GM23338 (cell line): ENCODE results near the gene IQGAP2. TPM values are rescaled to one million over a fixed set of nuclear protein-coding genes. Genes with fewer than 3 reads are reported as not detected.

Experiments used
- ATAC-seq: fragments of 200-7000 bp; cut with Tn5 transposase; 3 replicates; pipeline ENCODE4 v1.9.1; 2020
- DNase-seq: peaks from one replicate; pipeline ENCODE4 v3.0.0-alpha.2; 2015; ENCODE audit warnings: low spot score
- H2AFZ ChIP-seq: fragments of 200-600 bp; sonication (generic); 2 replicates; pipeline ENCODE4 v1.8.0; 2016; ENCODE audit warnings: antibody characterized with exemption, mild to moderate bottlenecking, moderate library complexity
- H3F3A ChIP-seq: fragments of 200-600 bp; sonication (generic); replicated peaks from 2 replicates; pipeline ENCODE4 v1.8.0; 2017; ENCODE audit warnings: antibody characterized with exemption, mixed run types, low read depth
- H3K27ac ChIP-seq: fragments of 200-600 bp; sonication (generic); 2 replicates; pipeline ENCODE4 v1.6.1; 2016; ENCODE audit warnings: low read depth
- H3K27me3 ChIP-seq: fragments of 200-600 bp; sonication (generic); 2 replicates; pipeline ENCODE4 v1.8.0; 2016; ENCODE audit warnings: mild to moderate bottlenecking, mixed run types, moderate library complexity; ENCODE audit not compliant: insufficient read depth
- H3K36me3 ChIP-seq: fragments of 200-600 bp; sonication (generic); 2 replicates; pipeline ENCODE4 v1.8.0; 2016; ENCODE audit warnings: mild to moderate bottlenecking; ENCODE audit not compliant: insufficient read depth
- H3K4me1 ChIP-seq: fragments of 200-600 bp; sonication (generic); 2 replicates; pipeline ENCODE4 v1.8.0; 2016; ENCODE audit warnings: mild to moderate bottlenecking, moderate library complexity; ENCODE audit not compliant: insufficient read depth
- H3K4me2 ChIP-seq: fragments of 200-600 bp; sonication (generic); 2 replicates; pipeline ENCODE4 v1.7.1; 2017; ENCODE audit warnings: mixed run types
- H3K4me3 ChIP-seq: fragments of 200-600 bp; sonication (generic); 2 replicates; pipeline ENCODE4 v1.6.1; 2016; ENCODE audit warnings: mixed run types
- H3K79me2 ChIP-seq: fragments of 200-600 bp; sonication (generic); replicated peaks from 2 replicates; pipeline ENCODE4 v1.8.0; 2017; ENCODE audit warnings: mild to moderate bottlenecking; ENCODE audit not compliant: insufficient read depth
- H3K9me2 ChIP-seq: fragments of 200-600 bp; sonication (generic); 2 replicates; pipeline ENCODE4 v1.8.0; 2017; ENCODE audit not compliant: insufficient read depth
- H4K20me1 ChIP-seq: fragments of 200-600 bp; sonication (generic); replicated peaks from 2 replicates; pipeline ENCODE4 v1.8.0; 2017; ENCODE audit warnings: mild to moderate bottlenecking; ENCODE audit not compliant: insufficient read depth
- H3K27ac Mint-ChIP-seq: 2 replicates; pipeline ENCODE4 v1.8.0; 2020; ENCODE audit warnings: inconsistent platforms, mild to moderate bottlenecking, moderate library complexity, mixed read lengths
- H3K27me3 Mint-ChIP-seq: 3 replicates; pipeline ENCODE4 v1.8.0; 2022; ENCODE audit warnings: low read depth, mild to moderate bottlenecking, moderate library complexity, mixed read lengths, inconsistent platforms; ENCODE audit not compliant: insufficient read depth, poor library complexity
- H3K36me3 Mint-ChIP-seq: 3 replicates; pipeline ENCODE4 v1.8.0; 2021; ENCODE audit warnings: low read depth, mild to moderate bottlenecking, inconsistent platforms, moderate library complexity, mixed read lengths
- H3K4me1 Mint-ChIP-seq: 3 replicates; pipeline ENCODE4 v1.8.0; 2020; ENCODE audit warnings: mild to moderate bottlenecking, inconsistent platforms, mixed read lengths
- H3K4me3 Mint-ChIP-seq: 3 replicates; pipeline ENCODE4 v1.8.0; 2021; ENCODE audit warnings: moderate library complexity, mild to moderate bottlenecking, inconsistent platforms, mixed read lengths
- H3K9me3 Mint-ChIP-seq: 3 replicates; pipeline ENCODE4 v1.8.0; 2020; ENCODE audit warnings: moderate library complexity, mild to moderate bottlenecking, inconsistent platforms, mixed read lengths
- CREB1 ChIP-seq: fragments of 250-450 bp; sonication (Bioruptor Pico); IDR thresholded peaks from 2 replicates; pipeline ENCODE4 v1.5.0; 2020; ENCODE audit warnings: low read depth, mild to moderate bottlenecking, moderate library complexity
- CTCF ChIP-seq, 2 experiments: fragments of 200-600 bp in 1 of 2; sonication (generic) in 1 of 2; conservative IDR thresholded peaks; 2 replicates each; pipeline versions ENCODE4 v1.5.1 to v1.6.1; 2016 to 2017; ENCODE audit warnings: antibody characterized with exemption in 2 of 2, low read depth in 2 of 2, mild to moderate bottlenecking in 2 of 2, moderate library complexity in 1 of 2
- EZH2 ChIP-seq: fragments of 200-600 bp; sonication (generic); IDR thresholded peaks from one replicate; pipeline ENCODE4 v1.8.0; 2017; ENCODE audit warnings: antibody characterized with exemption, mild to moderate bottlenecking, low read depth; ENCODE audit not compliant: unreplicated experiment
- EZH2phosphoT487 ChIP-seq: fragments of 200-600 bp; sonication (generic); IDR thresholded peaks from one replicate; pipeline ENCODE4 v1.8.1; 2018; ENCODE audit warnings: antibody characterized with exemption; ENCODE audit not compliant: unreplicated experiment
- JUNB ChIP-seq: IDR thresholded peaks from one replicate; pipeline ENCODE4 v1.6.1; 2016; ENCODE audit warnings: antibody characterized with exemption; ENCODE audit not compliant: unreplicated experiment
- NANOG ChIP-seq: IDR thresholded peaks from 2 replicates; pipeline ENCODE4 v1.6.1; 2016; ENCODE audit warnings: antibody characterized with exemption, borderline replicate concordance
- POLR2AphosphoS5 ChIP-seq: IDR thresholded peaks from 2 replicates; pipeline ENCODE4 v1.6.1; 2016; ENCODE audit warnings: antibody characterized with exemption, low read depth
- REST ChIP-seq: IDR thresholded peaks from one replicate; pipeline ENCODE4 v1.6.1; 2018; ENCODE audit warnings: antibody characterized with exemption; ENCODE audit not compliant: unreplicated experiment
- STAT1 ChIP-seq: IDR thresholded peaks from one replicate; pipeline ENCODE4 v1.6.1; 2016; ENCODE audit warnings: antibody characterized with exemption; ENCODE audit not compliant: unreplicated experiment
- ZNF114 ChIP-seq: fragments of 250-450 bp; sonication (Bioruptor Pico); IDR thresholded peaks from 2 replicates; pipeline ENCODE4 v1.5.0; 2020; ENCODE audit warnings: mild to moderate bottlenecking, moderate library complexity
- ZNF331 ChIP-seq: fragments of 250-450 bp; sonication (Bioruptor Pico); IDR thresholded peaks from 2 replicates; pipeline ENCODE4 v1.5.0; 2020; ENCODE audit warnings: low read depth, mild to moderate bottlenecking, moderate library complexity
- polyA plus RNA-seq: library from polyadenylated mRNA; unstranded; fragments of >200 nt; fragmentation: Nextera tagmentation; extraction: Ambion mirVana; gene quantifications from 2 replicates; pipeline ENCODE4 v1.2.1, GENCODE V29; 2016
- total RNA-seq: library from RNA; depleted of rRNA; stranded (reverse); fragments of >200 nt; shearing (Covaris generic); gene quantifications from 2 replicates; pipeline ENCODE4 v1.2.3, GENCODE V29; 2014
- TF ChIP-seq, protein P1 (sequence below): IDR thresholded peaks from 2 replicates; pipeline ENCODE4 v1.6.1; 2016; ENCODE audit warnings: antibody characterized with exemption
- TF ChIP-seq, protein P2 (sequence below): fragments of 250-450 bp; sonication (Bioruptor Pico); IDR thresholded peaks from 2 replicates; pipeline ENCODE4 v1.5.0; 2020; ENCODE audit warnings: mild to moderate bottlenecking, moderate library complexity

IQGAP2 gene
- total and polyA plus RNA-seq, 2 experiments from 2014 or later, result 60.0 to 86.5 TPM

DNA sequence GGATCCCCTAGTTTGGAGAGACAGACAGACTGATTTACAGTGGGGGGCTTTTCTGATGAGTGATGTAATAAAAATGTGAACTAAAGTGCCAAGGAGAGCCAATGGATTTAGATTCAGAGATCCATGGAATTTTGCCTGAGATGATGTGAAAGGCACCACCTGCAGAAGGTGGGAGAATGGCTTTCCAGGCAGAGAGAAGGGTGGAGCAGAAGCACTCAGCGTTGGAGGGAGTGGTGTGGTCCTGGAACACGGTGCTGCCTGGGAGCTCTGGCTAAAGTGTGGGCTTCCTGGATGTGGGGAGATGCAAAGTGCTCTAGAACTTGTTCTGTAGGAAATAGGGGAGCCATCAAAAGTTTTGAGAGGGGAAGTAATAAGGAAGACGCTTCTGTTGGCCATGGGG lies 57.0 kb downstream of the IQGAP2 start:
- Histone ChIP-seq H2AFZ (no peak overlapping the region), H3K36me3 (no peaks in the 10 kb centered on the region), H3F3A (no peaks in the 10 kb centered on the region), H3K27me3 (no peaks in the 10 kb centered on the region), H3K4me2 (no peak overlapping the region), H3K4me3 (no peak overlapping the region), H3K4me1 (peaks cover 26% of the 10 kb centered on the region), H3K9me2 (no peaks in the 10 kb centered on the region), H4K20me1 (no peaks in the 10 kb centered on the region; the same call in 1 of the 2 replicates), H3K79me2 (peaks cover 26% of the 10 kb centered on the region), H3K27ac (no peak overlapping the region)
- Mint-ChIP-seq H3K4me1 (peaks cover 26% of the 10 kb centered on the region), H3K27ac (no peak overlapping the region), H3K4me3 (no peak overlapping the region), H3K27me3 (no peaks in the 10 kb centered on the region), H3K36me3 (peaks cover 13% of the 10 kb centered on the region; the same call in 1 of the 3 replicates), H3K9me3 (no peaks in the 10 kb centered on the region)
- TF ChIP-seq, protein P1, sequence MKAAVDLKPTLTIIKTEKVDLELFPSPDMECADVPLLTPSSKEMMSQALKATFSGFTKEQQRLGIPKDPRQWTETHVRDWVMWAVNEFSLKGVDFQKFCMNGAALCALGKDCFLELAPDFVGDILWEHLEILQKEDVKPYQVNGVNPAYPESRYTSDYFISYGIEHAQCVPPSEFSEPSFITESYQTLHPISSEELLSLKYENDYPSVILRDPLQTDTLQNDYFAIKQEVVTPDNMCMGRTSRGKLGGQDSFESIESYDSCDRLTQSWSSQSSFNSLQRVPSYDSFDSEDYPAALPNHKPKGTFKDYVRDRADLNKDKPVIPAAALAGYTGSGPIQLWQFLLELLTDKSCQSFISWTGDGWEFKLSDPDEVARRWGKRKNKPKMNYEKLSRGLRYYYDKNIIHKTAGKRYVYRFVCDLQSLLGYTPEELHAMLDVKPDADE, result no peak
- TF ChIP-seq POLR2AphosphoS5, result no peak
- TF ChIP-seq NANOG, result no peak
- no peak for TF ChIP-seq REST
- TF ChIP-seq, protein P2, sequence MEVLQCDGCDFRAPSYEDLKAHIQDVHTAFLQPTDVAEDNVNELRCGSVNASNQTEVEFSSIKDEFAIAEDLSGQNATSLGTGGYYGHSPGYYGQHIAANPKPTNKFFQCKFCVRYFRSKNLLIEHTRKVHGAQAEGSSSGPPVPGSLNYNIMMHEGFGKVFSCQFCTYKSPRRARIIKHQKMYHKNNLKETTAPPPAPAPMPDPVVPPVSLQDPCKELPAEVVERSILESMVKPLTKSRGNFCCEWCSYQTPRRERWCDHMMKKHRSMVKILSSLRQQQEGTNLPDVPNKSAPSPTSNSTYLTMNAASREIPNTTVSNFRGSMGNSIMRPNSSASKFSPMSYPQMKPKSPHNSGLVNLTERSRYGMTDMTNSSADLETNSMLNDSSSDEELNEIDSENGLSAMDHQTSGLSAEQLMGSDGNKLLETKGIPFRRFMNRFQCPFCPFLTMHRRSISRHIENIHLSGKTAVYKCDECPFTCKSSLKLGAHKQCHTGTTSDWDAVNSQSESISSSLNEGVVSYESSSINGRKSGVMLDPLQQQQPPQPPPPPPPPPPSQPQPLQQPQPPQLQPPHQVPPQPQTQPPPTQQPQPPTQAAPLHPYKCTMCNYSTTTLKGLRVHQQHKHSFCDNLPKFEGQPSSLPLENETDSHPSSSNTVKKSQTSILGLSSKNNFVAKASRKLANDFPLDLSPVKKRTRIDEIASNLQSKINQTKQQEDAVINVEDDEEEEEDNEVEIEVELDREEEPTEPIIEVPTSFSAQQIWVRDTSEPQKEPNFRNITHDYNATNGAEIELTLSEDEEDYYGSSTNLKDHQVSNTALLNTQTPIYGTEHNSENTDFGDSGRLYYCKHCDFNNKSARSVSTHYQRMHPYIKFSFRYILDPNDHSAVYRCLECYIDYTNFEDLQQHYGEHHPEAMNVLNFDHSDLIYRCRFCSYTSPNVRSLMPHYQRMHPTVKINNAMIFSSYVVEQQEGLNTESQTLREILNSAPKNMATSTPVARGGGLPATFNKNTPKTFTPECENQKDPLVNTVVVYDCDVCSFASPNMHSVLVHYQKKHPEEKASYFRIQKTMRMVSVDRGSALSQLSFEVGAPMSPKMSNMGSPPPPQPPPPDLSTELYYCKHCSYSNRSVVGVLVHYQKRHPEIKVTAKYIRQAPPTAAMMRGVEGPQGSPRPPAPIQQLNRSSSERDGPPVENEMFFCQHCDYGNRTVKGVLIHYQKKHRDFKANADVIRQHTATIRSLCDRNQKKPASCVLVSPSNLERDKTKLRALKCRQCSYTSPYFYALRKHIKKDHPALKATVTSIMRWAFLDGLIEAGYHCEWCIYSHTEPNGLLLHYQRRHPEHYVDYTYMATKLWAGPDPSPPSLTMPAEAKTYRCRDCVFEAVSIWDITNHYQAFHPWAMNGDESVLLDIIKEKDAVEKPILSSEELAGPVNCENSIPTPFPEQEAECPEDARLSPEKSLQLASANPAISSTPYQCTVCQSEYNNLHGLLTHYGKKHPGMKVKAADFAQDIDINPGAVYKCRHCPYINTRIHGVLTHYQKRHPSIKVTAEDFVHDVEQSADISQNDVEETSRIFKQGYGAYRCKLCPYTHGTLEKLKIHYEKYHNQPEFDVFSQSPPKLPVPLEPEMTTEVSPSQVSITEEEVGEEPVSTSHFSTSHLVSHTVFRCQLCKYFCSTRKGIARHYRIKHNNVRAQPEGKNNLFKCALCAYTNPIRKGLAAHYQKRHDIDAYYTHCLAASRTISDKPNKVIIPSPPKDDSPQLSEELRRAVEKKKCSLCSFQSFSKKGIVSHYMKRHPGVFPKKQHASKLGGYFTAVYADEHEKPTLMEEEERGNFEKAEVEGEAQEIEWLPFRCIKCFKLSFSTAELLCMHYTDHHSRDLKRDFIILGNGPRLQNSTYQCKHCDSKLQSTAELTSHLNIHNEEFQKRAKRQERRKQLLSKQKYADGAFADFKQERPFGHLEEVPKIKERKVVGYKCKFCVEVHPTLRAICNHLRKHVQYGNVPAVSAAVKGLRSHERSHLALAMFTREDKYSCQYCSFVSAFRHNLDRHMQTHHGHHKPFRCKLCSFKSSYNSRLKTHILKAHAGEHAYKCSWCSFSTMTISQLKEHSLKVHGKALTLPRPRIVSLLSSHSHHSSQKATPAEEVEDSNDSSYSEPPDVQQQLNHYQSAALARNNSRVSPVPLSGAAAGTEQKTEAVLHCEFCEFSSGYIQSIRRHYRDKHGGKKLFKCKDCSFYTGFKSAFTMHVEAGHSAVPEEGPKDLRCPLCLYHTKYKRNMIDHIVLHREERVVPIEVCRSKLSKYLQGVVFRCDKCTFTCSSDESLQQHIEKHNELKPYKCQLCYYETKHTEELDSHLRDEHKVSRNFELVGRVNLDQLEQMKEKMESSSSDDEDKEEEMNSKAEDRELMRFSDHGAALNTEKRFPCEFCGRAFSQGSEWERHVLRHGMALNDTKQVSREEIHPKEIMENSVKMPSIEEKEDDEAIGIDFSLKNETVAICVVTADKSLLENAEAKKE, result no peak
- TF ChIP-seq CREB1, result no peak
- no peak for TF ChIP-seq CTCF (conservative IDR thresholded peaks at IDR 0.05; ENCODE audit: low read depth in 2 of 2)
- no peak for TF ChIP-seq ZNF331
- no peak for TF ChIP-seq EZH2
- TF ChIP-seq ZNF114 (CRISPR knock-in tag), result no peak
- TF ChIP-seq STAT1, result no peak
- TF ChIP-seq JUNB, result no peak
- TF ChIP-seq EZH2phosphoT487, result no peak
- DNase-seq, result no peak
- ATAC-seq, result no peak
